GM13977 (cell line): Measurements from ENCODE around the gene SYT8.

Experiments used
- DNase-seq: peaks from one replicate; pipeline ENCODE4 v3.0.0; 2012; ENCODE audit warnings: low spot score
- in situ Hi-C: fragments of 300-500 bp; cut with MboI; formaldehyde crosslinking; loops from one replicate; pipeline ENCODE4 v1.12.0; 2022; ENCODE audit warnings: low sequenced_read_pairs, low pct_unique_long_range_greater_than_20kb, mixed read lengths, inconsistent platforms; ENCODE audit not compliant: unreplicated experiment
- TF ChIP-seq, protein P1 (sequence below): IDR thresholded peaks from 2 replicates; pipeline ENCODE4 v1.5.1; 2012; ENCODE audit warnings: mild to moderate bottlenecking, control low read depth; ENCODE audit not compliant: insufficient read depth; ENCODE audit errors: extremely low read depth, missing control alignments

Gene SYT8

GRCh38 chr11:1834779-1835670 lies at the start of gene SYT8:
Gene SYT8, plus strand, starts transcription at chr11:1834990. Its CDS starts 116 bp downstream, at chr11:1835106.
- no peak for DNase-seq
- in situ Hi-C loops = no loop called here
- TF ChIP-seq, protein P1, sequence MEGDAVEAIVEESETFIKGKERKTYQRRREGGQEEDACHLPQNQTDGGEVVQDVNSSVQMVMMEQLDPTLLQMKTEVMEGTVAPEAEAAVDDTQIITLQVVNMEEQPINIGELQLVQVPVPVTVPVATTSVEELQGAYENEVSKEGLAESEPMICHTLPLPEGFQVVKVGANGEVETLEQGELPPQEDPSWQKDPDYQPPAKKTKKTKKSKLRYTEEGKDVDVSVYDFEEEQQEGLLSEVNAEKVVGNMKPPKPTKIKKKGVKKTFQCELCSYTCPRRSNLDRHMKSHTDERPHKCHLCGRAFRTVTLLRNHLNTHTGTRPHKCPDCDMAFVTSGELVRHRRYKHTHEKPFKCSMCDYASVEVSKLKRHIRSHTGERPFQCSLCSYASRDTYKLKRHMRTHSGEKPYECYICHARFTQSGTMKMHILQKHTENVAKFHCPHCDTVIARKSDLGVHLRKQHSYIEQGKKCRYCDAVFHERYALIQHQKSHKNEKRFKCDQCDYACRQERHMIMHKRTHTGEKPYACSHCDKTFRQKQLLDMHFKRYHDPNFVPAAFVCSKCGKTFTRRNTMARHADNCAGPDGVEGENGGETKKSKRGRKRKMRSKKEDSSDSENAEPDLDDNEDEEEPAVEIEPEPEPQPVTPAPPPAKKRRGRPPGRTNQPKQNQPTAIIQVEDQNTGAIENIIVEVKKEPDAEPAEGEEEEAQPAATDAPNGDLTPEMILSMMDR = no peak

DNA sequence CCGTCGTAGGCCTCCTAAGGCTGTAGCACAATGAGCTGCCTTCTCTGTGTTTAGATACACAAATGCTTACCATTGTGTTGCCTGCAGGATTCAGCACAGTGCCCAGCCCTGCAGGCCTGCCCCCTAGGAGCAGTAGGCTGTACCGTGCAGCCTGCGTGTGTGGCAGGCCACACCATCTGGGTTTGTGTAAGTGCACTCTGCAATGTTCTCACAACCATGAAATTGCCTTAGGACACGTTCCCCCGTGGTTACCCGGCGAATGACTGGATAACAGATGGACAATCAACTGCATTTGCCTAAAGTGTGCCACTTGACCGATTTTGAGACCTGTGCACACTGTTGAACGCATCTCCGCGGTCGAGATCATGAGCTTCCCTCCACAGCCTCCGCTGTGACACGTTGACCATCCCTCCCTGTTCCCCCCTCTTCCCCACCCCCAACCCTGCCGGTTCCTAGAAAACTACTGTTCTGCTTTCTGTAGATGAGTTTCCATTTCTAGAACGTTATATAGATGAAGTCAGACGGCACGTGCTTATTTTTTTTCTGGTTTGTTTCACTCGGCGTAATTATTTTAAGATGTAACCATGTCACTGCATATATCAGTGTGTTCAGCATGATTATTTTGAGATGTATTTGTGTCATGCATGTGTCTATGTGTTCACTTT lies 48.9 kb upstream of the SYT8 start:
- TF ChIP-seq, protein P1 = no peak
- no peak for DNase-seq
- in situ Hi-C loops = no loop called here

- in situ Hi-C loops = no loop called here
- TF ChIP-seq, protein P1 = no peak
- DNase-seq = no peak
Observed at GRCh38 chr11:1786466-1786865, 48.3 kb upstream of the SYT8 start.

GRCh38 chr11:1791912-1792311 lies 42.9 kb upstream of the SYT8 start:
- DNase-seq = no peak
- TF ChIP-seq, protein P1 = no peak
- in situ Hi-C loops = loop anchor here (10.0 kb wide), 1 partner anchor 67 kb away; no protein-coding TSS in a partner anchor

GRCh38 chr11:1792461-1792860 lies 42.3 kb upstream of the SYT8 start:
- in situ Hi-C loops = loop anchor here (10.0 kb wide), 1 partner anchor 68 kb away; no protein-coding TSS in a partner anchor
- TF ChIP-seq, protein P1 = no peak
- DNase-seq = no peak

- in situ Hi-C loops = loop anchor here (10.0 kb wide), 1 partner anchor 68 kb away; no protein-coding TSS in a partner anchor
- no peak for DNase-seq
- TF ChIP-seq, protein P1 = no peak
Observed at GRCh38 chr11:1793081-1793480, 41.7 kb upstream of the SYT8 start.
